ENCODE measurements around the gene CCDC188. TPM values are rescaled to one million over a fixed set of nuclear protein-coding genes. Genes with fewer than 3 reads are reported as not detected.

CCDC188 gene
- total RNA-seq, 2 donors from 2014 or later: 0.32 to 0.77 TPM

- ATAC-seq (replicated peaks): peak; percentile 53
- Mint-ChIP-seq H3K4me1 (peaks cover 9% of the 10 kb centered on the region), H3K9me3 (no peaks in the 10 kb centered on the region), H3K27me3 (no peaks in the 10 kb centered on the region), H3K27ac (peak overlapping the region; percentile 90), H3K36me3 (ENCODE audit: low read depth) (peaks cover 83% of the 10 kb centered on the region), H3K4me3 (peak overlapping the region; percentile 86)
Measured at GRCh38 chr22:20117633-20118299, 33.1 kb downstream of the CCDC188 start.

GRCh38 chr22:20116951-20117632 is 33.8 kb downstream of the CCDC188 start, which contains the start of gene TRMT2A:
TRMT2A (minus strand) TSS chr22:20117226; CDS start chr22:20116906, 320 bp downstream.
- no peaks in the 10 kb centered on the region for H3K27me3 Mint-ChIP-seq
- no peaks in the 10 kb centered on the region for H3K9me3 Mint-ChIP-seq
- peaks cover 80% of the 10 kb centered on the region for H3K36me3 Mint-ChIP-seq (ENCODE audit: low read depth)
- peak; percentile 90 for ATAC-seq (replicated peaks)
- peak within 1 kb of the TSS; percentile 90 for H3K27ac Mint-ChIP-seq
- peak within 1 kb of the TSS; percentile 86 for H3K4me3 Mint-ChIP-seq
- H3K4me1 Mint-ChIP-seq: peaks cover 11% of the 10 kb centered on the region

GRCh38 chr22:20116376-20116950 is 34.4 kb downstream of the CCDC188 start:
- peaks cover 80% of the 10 kb centered on the region for H3K36me3 Mint-ChIP-seq (ENCODE audit: low read depth)
- no peaks in the 10 kb centered on the region for H3K27me3 Mint-ChIP-seq
- H3K27ac Mint-ChIP-seq: peak overlapping the region; percentile 90
- peak overlapping the region; percentile 86 for H3K4me3 Mint-ChIP-seq
- peaks cover 14% of the 10 kb centered on the region for H3K4me1 Mint-ChIP-seq
- no peak for ATAC-seq (replicated peaks)
- H3K9me3 Mint-ChIP-seq: no peaks in the 10 kb centered on the region

DNA sequence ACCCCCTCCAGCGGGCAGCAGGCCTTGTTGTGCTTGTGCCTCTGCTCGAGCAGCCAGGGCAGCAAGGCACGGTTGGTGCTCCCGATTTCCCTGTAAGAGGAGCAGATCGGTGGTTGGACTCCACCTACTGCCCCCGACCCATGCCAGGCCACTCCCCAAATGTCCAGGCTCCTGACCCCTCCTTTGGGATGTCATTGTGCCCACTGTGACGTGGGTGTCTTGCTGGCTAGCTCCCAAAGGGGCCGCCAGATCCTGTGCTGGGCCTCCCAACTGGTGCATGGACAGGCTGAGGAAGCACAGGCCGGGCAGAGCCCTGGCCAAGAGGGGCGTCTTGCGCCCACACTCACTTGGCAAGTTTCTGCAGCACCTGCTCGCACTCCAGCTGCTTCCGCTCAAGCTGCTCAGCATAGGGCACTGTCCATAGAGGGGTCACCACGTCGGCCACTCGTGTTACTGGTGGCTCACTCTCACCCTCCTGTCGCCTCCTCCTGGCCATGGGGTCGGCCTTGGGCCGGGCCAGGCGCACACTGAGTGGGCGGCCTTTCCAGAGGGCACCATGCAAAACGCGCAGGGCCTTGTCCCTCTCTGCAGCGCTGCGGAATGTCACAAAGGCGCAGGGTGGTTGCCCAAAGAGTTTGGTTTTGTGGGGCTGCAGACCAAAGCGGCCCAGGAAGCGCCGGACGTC is 35.0 kb downstream of the CCDC188 start, which contains the start of gene RANBP1:
RANBP1 (plus strand) TSS at position 414 of the 685 bp plus-strand sequence; CDS start at position 495, 81 bp downstream.
- Mint-ChIP-seq H3K36me3 (ENCODE audit: low read depth) (peaks cover 80% of the 10 kb centered on the region), H3K4me1 (peaks cover 14% of the 10 kb centered on the region), H3K27me3 (no peaks in the 10 kb centered on the region), H3K27ac (peak within 1 kb of the TSS; percentile 90), H3K9me3 (no peaks in the 10 kb centered on the region), H3K4me3 (peak within 1 kb of the TSS; percentile 86)
- no peak for ATAC-seq (replicated peaks)

GRCh38 chr22:20114506-20115475 is 36.1 kb downstream of the CCDC188 start:
- H3K36me3 Mint-ChIP-seq (ENCODE audit: low read depth): peaks cover 80% of the 10 kb centered on the region
- H3K9me3 Mint-ChIP-seq: no peaks in the 10 kb centered on the region
- H3K27ac Mint-ChIP-seq: peak overlapping the region; percentile 85
- ATAC-seq (replicated peaks): no peak
- peak overlapping the region; percentile 86 for H3K4me3 Mint-ChIP-seq
- peaks cover 14% of the 10 kb centered on the region for H3K4me1 Mint-ChIP-seq
- no peaks in the 10 kb centered on the region for H3K27me3 Mint-ChIP-seq

DNA sequence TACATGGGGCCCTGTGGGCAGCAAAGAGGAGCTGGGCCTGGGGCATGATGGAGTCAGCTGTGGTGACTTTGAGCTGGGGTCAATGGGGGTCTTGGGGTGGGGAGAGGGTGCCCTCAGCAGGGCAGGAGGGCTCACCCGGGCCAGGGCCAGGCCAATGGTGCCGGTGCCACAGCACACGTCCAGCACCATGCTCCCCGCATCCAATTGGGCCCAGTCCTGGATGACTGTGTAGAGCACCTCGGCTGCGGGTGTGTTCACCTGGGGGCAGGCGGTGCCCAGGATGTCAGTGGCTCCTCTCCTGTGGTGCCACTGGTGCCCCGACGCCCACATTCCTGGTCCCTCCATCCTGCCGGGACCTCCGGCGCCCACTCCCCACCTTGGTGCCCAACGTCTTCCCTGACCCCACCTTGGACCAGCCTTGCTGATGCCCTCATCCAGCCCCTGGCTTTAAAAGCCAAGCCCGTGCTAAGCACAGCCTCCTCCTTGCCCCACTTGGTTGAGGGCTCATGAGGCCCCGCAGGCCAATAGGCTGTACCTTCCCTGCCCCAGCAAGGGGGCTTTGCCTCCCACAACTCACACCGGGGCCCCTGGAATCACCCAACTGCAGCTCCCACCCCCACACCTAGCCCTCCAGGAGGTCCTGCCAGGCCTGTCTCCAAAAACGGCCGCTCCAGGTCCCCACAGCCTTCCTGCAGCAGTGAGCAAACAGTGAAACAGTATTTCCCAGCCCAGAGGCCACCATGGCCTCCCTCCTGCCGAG is 37.1 kb downstream of the CCDC188 start:
- Mint-ChIP-seq H3K27me3 (no peaks in the 10 kb centered on the region), H3K4me1 (peaks cover 11% of the 10 kb centered on the region), H3K27ac (peak overlapping the region; percentile 85), H3K9me3 (no peaks in the 10 kb centered on the region), H3K4me3 (no peak overlapping the region), H3K36me3 (ENCODE audit: low read depth) (peaks cover 79% of the 10 kb centered on the region)
- ATAC-seq (replicated peaks): no peak

- no peak for ATAC-seq (replicated peaks)
- Mint-ChIP-seq H3K27ac (no peak overlapping the region), H3K27me3 (no peaks in the 10 kb centered on the region), H3K36me3 (ENCODE audit: low read depth) (peaks cover 77% of the 10 kb centered on the region), H3K4me3 (no peak overlapping the region), H3K4me1 (peaks cover 10% of the 10 kb centered on the region), H3K9me3 (no peaks in the 10 kb centered on the region)
Measured at GRCh38 chr22:20112623-20113511, 38.0 kb downstream of the CCDC188 start.

DNA sequence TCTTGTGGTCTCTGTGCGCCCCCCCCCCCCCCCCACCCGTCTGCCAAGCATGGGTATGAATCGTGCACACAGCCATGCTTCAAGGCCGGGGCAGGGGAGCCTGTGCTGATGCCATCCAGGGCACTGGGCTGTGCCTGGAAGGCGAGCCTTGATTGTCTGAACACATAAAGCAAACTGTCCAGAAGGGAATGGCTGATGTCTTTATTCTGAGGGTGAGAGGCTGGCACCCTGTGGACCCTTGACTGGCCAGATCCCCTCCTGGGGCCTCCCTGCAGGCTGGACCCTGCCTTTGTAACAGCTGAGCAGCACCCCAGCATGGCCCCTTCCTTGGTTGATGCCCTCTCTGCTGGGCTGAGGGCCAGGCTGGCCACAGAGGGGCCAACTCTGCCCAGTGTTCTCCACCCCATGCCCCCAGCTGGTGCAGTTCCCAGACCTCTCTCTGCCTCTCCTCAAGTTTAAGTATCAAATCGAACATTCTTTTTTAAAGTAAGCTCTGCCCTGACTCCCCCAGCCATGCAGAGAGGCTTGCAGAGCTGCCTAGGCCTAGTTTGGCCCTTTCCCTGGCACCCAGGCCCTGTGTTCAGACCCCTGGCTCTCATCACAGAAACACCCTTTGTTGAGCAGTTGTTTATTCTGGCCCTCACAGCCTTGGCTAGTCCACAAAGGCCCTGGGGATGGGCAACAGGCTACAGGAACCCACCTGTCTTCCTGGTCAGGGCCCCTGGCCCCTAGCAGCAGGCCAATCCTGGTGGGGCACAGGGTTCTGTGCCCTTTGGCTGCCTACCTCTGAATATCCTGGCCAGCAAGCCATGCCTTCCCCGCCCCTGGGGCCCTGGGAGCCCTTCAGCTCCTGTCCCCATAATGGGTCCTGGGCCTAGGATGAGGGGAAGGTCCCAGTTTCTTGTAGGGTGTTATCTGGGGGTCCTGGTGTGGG is 38.9 kb downstream of the CCDC188 start:
- Mint-ChIP-seq H3K4me1 (peaks cover 10% of the 10 kb centered on the region), H3K27me3 (no peaks in the 10 kb centered on the region), H3K4me3 (peak overlapping the region; percentile 52), H3K9me3 (no peaks in the 10 kb centered on the region), H3K36me3 (ENCODE audit: low read depth) (peaks cover 79% of the 10 kb centered on the region), H3K27ac (peak overlapping the region; percentile 89)
- ATAC-seq (replicated peaks): peak; percentile 5

- peak overlapping the region; percentile 52 for H3K27ac Mint-ChIP-seq
- H3K9me3 Mint-ChIP-seq: no peaks in the 10 kb centered on the region
- H3K4me3 Mint-ChIP-seq: no peak overlapping the region
- H3K36me3 Mint-ChIP-seq (ENCODE audit: low read depth): peaks cover 76% of the 10 kb centered on the region
- H3K27me3 Mint-ChIP-seq: no peaks in the 10 kb centered on the region
- peaks cover 10% of the 10 kb centered on the region for H3K4me1 Mint-ChIP-seq
- ATAC-seq (replicated peaks): peak; percentile 64
Measured at GRCh38 chr22:20111045-20111688, 39.7 kb downstream of the CCDC188 start.

DNA sequence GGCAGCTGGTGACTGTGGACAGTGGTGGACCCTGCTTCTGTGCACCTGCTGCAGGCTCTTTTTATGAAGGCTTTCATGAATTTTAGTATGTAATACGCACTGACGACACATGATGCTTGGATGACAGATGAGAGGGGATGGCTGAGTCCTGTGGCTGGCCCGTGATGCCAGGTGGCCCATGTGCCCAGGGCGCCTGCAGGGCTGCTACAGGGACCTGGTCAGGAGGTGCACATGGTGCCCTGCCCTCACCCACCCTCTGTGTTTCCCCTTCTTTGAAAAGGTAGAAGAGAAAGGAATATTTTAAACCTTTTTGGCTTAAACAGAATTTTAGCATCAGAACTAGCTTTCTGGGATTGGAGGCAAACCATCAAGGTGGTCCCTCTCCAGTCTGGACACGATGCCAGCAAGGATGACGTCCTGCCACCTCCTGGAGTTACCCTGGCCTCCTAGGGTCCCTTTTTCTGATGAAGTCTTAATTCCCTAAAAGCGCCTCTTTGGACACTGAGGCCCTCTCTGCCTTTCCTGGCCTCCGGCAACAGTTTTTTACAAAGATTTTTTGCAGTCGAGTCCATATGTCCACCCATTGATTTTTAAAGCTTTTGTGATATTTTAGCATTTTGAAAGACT is 40.4 kb downstream of the CCDC188 start:
- no peak for ATAC-seq (replicated peaks)
- H3K36me3 Mint-ChIP-seq (ENCODE audit: low read depth): peaks cover 79% of the 10 kb centered on the region
- no peak overlapping the region for H3K27ac Mint-ChIP-seq
- H3K27me3 Mint-ChIP-seq: no peaks in the 10 kb centered on the region
- H3K4me3 Mint-ChIP-seq: no peak overlapping the region
- no peaks in the 10 kb centered on the region for H3K9me3 Mint-ChIP-seq
- peaks cover 10% of the 10 kb centered on the region for H3K4me1 Mint-ChIP-seq

Data from activated T-helper 17 cell treated with anti-CD3 and anti-CD28 coated beads, Interleukin-2, amount 50 U/mL, for 72 hours (primary cell).